Measurements from ENCODE around the gene ACOXL.

The ACOXL gene

DNA sequence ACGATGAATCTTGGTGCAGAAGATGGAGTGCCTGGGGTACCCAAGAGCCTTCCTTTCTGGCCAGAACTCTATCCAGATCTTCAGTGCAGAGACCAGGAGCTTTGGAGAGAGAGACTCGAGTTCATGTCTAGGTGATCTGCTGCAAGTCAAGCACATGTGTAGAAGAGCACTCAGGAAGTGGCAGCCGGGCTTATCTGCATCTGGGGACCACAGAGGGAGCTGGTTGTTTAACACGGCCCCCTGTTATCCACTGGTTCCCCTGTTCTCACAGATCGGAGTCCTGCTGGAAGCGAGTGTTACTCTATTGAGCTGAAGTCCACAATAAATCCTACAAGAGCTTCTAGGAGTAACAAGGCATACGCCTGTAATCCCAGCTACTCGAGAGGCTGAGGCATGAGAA, 128.3 kb downstream of the ACOXL start:
- DNase-seq: no peak

DNA sequence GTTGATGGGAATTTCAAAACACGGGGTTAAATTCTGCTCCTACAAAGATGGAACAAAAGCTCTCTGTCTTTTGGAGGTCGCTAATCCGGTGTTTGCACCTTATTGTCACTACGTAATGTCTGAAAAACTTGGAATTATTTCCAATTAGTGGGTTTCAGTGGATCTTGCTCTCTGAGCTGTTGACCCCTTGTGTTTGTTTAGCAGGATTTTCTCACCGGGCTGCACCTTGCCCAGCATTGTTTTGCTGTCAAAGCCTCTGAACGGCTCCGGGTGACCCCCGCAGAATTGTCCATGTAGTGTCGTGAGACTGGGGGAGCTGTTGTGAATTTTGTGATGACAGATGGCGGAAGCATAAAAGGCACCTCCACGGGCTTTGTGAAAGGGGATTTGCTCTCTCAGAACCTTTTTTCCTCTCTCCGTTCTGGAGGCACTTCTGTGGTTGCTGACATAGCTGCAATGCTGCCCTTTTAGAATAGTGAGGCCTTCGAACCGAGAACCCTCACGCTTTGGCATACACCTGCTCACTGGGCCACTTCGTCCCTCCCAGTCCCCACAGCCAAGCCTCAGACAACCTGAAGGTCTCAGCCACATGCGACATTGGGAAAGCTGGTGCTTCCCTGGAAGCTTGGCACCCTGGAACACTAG, 129.4 kb downstream of the ACOXL start:
- no peak for DNase-seq

DNA sequence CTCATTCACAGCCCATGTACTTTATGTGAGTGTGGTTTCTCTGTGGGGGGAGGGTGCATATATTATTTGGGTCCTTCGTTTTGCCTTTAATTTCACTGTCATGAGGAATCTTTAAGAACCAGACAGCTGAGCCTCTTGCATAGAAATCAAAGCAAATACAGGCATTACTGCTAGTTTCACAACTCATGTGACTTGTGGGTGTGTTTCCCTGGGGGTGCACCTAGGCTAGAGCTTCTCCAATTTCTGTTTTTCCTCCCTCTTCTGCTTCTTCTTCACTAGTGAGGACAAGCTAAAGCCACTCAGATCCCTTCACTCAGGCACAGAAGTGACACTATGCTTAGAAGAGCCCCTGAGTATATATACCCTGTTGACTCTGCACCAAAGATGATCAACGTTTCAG, 131.4 kb downstream of the ACOXL start:
- DNase-seq: no peak

DNA sequence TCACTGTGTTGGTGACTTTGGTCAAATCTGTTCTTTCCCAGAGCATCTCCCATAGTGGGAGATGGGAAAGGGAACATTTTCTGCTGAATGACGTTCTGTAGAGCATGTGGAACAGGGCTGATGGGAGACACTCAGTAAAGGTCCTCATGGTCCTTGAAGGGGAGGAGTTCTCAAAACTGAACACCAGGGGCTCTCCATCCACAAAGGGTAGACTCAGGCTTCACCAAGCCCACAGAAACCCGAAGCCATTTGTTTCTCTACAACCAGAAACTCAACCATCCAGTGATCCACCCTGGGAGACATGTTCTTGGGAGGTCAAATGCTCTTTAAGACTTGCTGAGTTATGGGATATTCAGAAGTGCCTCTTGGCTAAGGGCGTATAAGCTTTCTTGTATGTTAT, 131.8 kb downstream of the ACOXL start:
- DNase-seq: no peak

DNA sequence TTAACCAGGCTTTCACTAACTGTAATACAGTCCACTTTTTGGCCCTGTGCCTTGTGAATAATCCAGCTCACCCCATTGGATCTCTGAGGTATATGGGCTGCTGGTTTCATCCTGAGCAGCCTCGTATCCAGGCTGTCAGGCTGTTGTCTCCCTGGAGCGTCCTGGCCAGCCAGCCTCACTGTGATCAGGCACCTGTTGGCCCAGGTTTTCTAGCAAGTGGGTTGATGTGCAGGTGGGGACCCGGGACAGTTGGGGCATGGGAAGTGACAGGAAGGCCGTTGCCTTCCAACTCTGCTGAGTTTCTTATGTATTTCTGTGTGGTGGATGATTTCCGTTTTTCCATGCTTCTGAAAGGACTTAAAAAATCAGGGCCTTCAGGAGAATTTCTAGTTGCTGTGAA, 132.4 kb downstream of the ACOXL start:
- no peak for DNase-seq

DNA sequence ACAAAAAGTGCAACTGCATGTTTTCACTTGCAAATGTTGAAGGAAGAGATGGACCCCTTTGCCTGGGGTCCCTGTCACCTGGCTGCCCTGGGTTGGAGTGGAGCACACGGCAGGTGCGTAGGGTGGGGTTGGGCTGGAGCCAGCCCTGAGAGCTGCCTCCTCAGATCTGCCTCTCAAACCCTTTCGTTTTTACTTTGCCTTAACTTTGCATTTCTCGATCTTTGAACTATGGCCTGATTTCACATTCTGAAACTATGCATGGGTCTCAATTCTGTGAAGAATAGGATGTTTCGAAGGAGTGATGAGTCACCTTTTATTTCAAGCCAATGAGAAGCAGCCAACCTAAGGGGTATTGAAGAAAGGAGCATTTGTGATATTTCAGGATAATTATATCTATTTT, 132.8 kb downstream of the ACOXL start:
- DNase-seq: no peak

DNA sequence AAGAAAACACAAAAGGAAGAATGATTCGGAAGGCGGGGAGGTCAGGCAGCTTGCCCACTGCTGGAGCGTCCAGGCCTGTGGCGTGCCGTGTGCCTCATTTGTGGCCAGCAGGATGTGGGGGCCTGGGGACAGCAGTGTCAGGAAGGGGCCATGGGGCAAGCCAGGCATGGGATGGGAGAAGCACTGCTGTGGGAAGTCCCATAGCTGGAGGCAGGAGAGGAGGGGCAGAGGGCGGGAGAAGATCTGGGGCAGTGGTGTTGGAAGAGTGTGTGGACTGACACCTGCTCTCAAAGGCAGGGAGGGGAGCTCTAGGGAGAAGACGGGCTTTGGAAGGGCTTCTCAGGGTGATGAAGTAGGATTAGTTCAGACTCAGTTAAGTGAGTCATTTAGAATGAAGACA, 133.7 kb downstream of the ACOXL start:
- DNase-seq: no peak

DNA sequence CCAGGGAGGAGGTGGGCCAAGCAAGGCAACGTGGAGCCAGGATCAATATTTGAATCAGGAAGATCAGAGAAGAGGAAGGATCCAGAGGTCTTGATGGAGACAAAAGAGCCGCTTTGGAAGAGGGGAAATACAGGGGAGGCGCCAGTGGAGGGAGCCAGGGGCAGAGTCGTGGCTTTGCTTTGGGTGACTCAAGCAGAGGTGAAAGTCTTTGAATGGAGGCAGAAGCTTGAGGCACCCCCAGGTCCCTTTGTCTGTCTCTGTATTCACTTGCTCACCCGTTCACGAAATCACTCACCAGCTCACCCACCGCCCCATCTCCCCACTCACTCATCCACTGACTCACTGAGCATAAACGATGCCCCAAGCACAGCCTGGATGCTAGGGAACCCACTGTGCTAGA, 134.1 kb downstream of the ACOXL start:
- no peak for DNase-seq

DNA sequence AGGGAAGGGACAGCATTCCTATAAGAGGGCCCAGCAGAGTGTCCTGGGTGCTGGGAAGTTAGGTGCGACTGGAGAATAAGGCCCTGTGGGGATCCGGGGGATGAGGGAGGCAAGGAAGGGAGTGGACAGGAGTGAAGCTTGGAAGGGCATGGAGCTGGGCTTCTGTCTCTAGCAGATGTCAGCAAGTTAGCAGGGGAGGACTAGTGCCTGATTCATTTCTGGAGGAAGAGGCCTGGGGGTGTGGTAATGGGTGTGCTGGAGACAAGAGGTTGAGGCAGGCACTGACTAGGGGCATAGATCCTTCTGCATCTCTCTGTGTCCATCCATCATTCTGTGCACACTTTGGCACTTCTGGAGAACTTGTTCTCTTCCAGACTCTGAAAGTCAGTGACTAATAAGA, 134.7 kb downstream of the ACOXL start:
- no peak for DNase-seq

DNA sequence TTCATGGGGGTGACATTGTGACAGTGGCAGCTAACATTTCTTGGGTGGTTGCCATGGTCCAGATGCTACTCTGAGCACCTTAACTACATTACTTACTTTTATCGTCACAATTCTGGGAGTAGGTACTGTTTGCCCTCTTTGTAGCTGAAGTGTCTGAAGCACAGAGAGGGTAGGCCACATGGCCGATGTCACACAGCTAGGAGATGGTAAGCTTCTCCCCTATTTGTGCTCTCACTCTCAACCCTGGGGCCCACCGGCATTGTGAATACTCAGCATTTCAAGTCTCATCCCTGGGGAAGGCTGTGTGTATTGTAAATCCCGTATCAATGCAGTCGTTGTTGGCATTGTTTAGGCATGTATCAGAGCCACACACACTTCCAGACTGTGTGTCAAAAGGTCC, 136.6 kb downstream of the ACOXL start:
- no peak for DNase-seq

DNA sequence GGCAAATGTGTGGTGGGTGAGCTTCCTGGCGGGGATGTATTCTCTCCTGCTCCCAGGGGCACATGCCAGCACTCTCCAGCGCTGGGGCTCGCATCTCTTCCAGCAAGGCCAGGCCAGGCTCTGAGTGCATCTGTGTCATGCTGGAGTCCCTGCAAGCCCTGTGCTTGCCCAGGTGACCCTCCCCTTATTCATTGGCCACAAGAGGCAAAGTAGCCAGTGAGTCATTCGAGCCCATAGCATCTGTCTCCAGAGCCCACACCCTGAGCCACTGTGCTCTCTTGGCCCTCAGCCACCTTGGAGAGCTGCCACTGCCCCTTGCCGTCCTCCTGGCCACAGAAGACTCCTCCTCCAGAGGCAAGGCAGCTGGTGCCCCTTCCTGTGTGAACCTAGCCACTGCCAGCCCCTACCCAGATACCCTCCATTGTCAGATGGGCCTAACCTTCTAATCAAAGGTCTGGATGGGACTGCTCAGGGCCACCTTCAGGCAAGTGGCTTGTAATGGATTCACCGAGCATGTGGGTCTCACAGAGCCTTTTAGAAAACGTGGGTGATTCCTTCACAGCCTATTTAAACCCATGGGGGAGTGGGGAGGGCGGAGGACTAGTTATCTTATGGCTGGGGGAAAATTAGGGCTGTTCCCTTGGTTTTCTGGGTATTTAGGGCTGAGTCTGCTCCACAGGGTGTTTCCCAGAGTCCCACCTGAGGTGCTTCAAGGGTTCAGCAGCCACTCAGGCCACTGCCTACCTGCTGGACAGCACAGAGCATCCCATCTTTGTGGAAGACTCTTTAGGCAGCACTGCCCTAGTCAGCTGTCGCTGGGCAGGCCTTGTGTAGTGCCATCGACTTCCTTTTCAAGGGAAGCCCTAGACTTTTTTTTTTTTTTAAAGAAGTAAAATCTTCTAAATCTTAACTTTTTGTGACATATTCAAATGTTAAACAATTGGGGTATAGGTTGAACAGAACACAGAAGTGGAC, 137.4 kb downstream of the ACOXL start:
- DNase-seq: no peak

DNA sequence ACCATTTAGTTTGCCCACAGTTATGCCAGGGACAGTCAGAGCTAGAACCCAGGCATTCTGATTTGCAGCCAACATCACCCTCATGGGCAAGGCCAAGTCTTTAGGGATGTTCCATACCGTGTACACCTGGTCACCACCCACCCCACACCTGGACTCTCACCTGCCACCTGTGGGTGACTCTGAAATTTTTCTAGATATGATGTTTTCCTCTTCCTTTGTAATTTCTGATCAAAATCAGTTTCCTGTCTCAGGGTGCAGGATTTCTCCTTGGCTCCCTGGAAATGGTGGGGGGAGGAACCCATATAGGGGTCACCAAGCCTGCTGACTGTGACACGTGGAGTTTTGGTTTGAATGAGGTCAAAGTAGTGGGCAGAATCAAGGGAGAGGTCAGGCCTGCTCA, 138.2 kb downstream of the ACOXL start:
- DNase-seq: no peak

DNA sequence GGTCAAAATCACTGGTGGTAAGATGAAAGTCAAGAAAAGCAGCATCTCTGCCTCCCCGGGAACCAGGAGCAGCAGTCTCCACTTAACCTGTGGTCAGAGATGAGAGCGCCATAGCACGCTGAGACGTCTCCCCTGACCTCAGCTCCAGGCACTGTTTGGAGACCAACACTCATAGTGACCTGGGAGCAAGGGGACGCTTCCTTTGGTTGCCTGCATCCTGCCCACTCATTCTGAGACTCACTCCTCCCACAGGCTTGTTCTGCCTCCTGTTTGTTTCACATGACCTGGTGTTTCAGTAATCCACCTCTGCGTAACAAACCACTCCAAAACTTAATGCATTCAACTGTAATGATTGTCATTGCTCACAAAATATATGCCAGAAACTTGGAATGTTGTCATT, 139.3 kb downstream of the ACOXL start:
- no peak for DNase-seq

DNA sequence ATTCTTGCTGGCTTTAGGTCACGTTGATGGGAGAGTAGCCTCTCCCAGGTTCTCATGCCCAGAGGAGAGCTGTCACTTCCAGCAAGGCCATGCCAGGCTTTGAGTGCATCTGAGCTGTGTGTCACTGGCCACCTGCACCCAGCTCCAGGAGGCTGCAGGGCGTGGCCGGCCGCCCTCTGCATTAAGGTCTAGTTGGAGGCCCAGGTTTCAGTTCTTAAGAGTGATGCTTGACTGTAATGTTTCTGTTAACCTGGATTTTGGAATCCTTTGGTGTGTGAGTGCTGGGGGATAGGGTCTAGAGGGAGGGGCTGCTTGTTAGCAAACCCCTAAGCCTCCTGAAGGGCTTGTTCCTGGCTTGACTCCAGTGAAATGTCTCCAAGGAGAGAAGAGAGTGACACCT, 140.1 kb downstream of the ACOXL start:
- no peak for DNase-seq

DNA sequence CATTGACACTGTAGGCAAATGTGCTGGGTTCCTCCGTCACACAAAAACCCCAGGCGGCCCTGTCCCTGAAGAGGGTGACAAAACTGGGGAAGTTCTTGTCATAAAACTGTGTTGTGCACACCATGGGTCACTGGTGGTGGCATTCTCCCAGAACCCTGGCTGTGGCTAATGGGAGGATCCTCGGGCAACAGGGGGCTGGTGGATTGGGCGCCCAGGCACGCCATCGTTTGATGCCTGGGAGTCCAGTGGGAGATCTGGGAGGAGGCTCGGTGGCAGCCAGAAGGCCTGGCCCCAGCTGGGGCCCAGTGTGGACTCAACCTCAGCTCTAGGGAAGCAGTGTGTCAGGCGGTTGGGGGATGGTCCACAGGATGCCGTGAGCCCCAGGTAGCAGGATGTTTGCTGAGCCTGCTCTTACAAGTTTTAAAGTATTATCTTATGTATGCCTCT, 140.7 kb downstream of the ACOXL start:
- no peak for DNase-seq

DNA sequence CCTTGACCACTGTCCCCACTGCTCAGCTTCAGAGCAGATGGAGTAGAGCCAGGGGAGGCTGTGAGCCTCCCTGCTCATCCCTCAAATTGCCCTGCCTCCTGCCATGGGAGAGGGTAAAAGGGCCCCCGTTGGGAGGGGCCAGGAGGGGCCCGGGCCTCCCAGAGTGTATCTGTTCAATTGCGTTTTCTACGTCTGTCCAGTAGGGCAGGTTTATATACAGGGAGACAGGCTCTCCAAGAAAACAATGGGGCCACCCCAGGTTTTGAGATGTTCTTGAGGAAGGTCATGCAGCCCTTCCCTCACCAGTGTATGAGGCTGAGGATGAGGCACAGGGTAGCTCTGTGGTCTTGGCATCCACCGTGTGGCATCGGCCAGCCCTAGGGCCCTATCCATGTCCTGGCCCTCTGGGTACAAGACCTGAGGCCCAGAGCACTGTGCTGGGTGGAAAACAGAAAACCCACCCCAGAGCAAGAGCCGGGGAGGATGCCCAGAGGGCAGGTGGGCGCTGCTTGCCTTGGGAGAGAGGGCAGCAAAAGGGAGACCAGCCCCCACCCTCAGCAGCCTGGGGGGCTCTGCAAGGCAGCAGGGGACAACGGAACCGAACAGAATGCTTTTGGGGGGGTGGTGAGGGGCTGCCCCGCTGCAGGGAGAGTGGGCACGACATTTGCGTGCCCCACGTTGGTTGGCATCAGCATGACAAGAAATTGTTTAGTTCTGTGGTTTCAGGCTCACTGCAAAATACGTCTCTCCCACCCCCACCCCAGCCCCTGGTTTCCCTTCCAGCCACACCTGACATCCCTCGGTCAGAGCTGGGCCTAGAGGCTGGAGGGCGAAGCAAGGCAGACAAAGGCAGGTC, 141.5 kb downstream of the ACOXL start:
- no peak for DNase-seq

DNA sequence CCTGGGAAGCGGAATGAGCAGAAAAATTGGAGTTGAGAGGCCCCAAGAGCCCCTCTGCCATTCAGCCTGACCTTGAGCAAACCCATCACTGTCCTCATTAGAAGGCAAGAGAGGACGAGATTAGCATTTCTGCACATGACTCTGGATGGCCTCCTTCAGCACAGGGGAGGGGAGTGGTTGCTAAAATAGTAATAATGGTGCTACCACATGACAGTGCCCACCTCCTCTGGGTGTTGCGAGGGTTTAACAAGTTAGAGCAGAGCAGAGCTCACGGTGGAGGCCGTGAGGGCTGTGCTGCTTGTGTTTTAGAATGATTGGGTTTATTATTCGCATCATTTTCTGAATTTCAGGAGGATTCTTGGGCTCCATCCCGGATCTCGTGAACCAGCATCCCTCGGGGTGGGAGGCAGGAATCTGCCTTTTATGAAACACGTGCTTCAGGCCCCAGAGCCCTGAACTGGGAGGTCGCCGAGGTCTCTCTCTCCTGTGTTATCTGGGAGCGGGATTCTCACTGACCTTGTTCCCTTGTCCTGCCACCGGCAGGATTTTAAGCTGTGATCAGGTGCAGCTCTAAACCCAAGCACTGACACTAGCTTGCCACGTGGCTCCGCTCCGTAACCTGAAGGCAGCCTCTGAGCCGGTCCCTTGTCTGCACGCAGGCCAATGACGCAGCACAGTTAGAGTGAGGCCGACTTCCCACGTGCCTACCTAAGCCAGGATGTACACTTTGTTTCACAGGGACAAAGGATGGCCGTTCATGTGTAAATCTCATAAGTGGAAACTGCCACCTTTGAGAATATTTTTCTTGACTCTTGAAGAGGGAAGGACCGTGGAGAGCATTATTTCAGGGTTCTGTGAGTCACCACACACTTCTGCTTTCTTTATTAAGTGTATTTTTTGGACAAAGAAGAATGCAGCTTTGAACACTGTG, 142.3 kb downstream of the ACOXL start:
- DNase-seq: no peak

DNA sequence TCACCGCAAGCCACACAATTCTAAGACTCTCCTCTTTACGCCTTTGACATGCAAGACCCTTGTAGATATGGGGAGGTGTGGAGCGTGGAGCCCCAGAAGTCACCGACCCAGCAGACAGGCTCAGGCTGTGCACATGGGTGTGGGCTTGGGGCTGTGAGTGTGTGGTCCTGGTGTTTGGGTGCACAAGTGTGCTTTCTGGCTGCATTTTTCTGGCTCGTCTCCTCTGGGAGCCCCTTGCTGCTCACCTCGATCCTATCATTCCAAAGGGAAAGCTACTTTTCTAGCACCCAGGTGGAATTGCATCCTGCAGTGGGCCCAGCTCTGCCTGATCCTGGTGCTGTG, 143.0 kb downstream of the ACOXL start:
- no peak for DNase-seq

DNA sequence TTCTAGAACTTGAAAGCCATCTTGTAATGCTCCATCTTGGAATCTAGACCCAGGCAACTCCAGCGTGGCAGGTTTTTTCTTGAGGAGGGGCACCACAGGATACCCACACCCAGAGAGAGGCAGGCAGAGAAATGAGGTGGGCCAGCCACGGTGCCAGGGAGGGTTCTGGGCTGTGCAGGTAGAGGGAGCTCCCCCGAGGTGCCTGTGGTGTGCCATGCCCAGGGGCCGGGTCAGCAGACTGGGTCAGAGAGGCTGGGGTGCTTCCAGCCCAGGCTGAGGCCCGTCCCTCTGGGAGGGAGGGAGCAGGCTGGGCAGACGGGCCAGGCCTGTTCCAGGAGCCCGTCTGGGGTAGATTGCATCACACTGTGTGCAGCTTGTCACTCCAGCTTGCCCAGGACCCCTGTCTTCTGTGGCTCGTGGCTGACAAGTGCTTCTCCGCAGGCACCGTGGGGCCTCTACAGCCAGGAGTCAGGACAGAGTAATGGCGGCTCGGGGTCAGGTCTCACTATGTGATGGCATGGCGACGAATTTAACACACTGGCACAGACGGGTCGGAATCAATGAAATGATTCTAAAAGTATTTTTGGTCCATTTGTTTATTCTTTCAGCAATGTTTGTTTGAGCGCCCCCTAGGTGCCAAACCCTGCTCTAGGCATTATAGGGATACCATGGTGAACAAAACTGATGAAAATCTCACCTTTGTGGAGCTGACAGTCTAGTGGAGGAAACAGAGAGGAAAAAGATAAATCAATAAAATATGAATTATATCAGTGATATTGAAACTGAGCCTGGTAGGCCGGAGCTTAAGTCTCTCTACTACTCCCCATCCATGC, 144.0 kb downstream of the ACOXL start:
- DNase-seq: no peak

DNA sequence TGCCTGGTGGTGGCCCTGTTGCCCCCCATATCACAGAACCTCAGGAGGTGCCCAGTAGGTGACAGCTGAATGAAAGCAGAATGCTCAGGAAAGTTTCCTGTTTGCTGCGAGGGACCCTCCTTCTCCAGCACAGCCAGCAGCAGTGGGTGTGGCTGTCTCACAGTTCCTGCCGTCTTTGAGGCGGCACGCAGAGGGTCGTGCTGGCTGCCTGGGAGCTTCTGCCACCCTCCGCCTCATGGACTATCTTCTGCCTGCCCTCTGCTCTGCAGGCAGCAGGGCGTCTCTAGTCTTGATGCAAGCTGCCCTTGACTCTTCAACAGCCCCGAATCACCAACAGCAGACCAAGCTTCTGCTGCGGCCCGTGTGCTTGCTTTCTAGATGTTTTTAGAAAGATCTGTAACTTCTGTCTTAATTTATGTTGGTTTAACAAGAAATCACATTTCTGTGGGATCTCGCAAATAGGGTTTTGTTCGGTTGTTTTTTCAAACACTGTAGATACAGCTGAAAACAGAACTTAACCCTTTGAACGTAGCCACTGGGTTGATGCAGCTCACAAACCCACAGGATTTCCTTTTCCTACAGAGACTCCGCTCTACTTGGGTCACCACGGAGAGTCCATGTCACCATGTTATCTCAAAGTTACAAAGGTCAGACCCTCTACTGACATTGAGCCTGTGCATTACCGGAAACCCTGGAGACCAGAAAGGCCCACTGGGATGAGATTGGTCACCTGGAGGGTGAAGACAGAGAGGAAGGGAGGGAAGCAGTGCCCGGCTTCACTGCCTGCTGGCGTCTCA, 144.9 kb downstream of the ACOXL start:
- no peak for DNase-seq

DNA sequence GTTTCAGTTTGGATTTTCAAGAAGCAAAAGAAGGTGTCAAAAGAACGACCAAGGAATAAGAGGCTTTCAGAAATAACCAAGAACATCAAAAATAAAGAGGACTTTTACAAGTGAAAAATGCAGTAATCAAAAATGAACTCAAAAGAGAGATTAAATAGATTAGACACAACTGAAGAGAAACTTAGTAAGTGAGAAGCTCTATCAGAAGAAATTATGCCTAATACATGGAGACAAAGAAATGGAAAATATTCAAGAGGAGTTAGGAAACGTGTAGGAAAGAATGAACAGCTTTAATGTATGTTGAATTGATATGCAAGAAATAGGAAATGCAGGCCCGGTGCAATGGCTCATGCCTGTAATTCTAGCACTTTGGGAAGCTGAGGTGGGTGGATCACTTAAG, 145.8 kb downstream of the ACOXL start:
- DNase-seq: no peak
